ENCODE measurements around the gene HIPK2.

Gene HIPK2

GRCh38 chr7:139783647-139784385 lies 6.0 kb upstream of the HIPK2 start:
- DNase-seq (ENCODE audit: low read depth in 2 of 3, low spot score in 1 of 3): no peak

DNA sequence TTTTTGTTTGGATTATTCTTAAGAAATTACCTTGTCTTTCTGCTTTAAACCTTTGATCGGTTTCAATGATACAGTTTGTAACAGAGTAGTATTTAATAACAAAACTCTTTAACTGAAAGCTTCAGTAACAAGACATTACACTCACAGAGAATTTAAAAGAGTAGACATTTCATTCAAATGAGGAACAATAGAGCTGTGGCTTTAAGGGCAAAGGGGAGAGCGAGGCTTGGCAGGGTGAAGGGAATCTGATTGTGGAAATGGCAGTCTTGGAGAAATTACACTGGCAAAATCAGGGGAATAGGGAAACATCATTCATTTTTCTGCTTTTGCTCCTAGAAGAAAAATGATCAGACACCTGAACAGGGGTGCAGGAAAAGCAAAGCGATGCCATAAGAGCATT lies 5.1 kb upstream of the HIPK2 start:
- DNase-seq (ENCODE audit: low read depth in 2 of 3, low spot score in 1 of 3): no peak

DNA sequence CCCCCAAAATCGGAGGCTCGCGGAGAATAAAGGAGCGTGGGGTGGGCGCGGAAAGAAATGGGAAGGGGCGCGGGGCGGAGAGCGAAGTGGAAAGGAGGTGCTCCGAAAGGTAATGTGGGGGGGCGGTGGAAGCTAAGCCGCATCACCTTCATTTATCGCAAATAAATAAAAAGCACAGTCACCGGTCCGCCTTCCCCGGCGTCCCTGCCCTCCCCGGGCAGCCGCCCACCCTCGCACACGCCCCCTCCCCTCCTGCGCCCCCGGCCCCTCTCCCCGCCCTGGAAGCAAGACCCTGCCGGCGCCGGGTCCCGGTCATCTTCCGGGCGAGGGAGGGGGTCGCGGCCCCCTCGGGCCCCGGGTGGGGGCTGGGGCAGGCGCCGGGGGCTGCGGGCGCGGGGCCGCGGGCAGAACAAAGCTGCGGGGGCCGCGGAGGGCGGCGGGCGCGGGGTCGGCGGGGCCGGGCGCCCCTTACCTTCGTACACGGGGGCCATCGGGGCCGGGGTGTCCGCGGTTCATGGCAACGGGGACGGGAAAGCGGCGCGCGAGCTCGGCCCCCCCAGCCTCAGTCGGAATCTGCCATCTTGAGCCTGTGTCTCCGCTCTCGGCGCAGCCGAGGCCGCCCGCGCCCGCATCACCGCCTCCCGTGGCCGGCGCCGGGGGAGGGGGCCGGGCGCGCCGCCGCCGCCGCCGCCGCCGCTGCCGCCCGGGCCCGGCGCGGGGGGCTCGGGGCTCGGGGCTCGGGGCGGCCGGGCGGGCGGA lies 486 bp downstream of the HIPK2 start:
- DNase-seq (ENCODE audit: low read depth in 2 of 3, low spot score in 1 of 3): no peak

GRCh38 chr7:139776486-139777132 lies 1.2 kb downstream of the HIPK2 start:
- peak in 1 of 3 donors; percentile 26 for DNase-seq (ENCODE audit: low read depth in 2 of 3, low spot score in 1 of 3)

DNA sequence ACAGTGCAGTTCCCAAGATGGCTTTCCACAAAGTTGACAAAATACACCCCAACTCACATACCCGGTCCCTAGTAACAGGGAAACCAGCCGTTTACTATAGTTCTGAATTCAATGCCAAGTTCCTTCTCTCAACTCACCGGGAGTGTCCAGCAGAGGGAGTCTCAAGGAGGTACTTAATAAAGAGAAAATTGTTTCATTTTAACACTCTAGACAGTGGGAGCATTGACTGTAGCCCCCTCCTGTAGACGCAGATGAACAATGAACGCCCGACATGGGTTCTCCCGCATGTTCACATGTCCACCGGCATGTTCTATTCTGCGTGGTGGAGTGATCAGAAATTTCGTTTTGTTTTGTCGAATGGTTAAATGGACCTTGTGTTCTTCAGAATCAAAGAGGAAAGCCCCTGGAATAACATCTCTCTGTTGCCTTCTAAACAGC lies 1.9 kb downstream of the HIPK2 start:
- DNase-seq (ENCODE audit: low read depth in 2 of 3, low spot score in 1 of 3): peak; percentile 28 to 53 (median 38)

DNA sequence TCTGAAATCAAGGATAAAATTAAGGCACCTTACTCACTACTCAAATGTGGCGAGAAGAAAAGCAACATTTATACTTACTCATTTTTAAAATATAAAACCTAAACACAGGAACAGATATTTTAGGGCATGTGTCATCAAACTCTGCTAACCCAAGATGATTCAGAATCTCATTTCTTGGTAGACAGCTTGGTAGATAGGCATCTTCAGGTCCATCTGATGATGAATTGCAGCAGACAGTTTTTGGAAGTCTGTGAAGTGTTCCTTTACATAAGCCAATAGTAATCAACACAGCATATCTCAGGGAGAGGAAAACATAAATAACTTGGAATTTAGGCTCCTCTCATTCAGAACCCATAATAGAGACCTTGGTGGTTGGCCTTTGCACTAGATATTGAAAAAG lies 3.4 kb downstream of the HIPK2 start:
- no peak for DNase-seq (ENCODE audit: low read depth in 2 of 3, low spot score in 1 of 3)

DNA sequence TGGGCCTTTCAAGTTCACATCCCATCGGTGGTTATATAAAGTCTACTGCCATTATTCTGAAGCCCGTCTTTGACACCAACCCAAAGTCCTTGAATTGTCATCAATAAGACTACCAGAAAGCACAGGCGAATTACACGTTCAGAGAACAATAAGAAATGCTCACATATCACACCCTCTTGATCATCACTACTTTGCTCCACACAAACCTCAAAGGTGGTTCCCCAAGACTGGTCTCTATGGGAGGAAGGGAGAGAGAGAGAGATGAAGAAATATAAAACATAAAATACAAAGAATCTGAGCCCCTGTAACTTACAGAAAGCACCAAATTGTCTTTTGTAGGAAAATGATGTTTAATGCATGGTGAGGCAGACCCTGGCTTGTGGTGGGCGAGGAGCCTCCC lies 4.4 kb downstream of the HIPK2 start:
- DNase-seq (ENCODE audit: low read depth in 2 of 3, low spot score in 1 of 3): no peak

DNA sequence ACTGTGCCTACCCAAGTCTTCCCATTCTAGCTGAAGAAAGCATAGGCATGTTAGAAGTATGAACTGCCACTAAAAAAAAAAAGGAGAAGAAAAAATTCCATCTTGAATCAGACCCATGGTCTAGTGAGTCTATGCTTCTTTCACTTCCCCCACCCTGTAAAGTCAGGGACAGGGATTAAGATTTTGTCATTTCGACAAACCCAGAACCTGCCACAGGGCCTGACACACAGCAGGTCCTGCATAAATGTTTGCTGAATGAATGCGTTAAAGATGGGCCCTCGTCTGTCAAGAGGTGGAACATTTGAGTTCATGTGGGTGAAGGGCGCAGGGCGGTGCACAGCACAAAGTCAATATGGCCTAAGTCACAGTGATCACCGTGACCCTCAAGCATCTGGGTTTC lies 4.9 kb downstream of the HIPK2 start:
- no peak for DNase-seq (ENCODE audit: low read depth in 2 of 3, low spot score in 1 of 3)

- no peak for DNase-seq (ENCODE audit: low read depth in 2 of 3, low spot score in 1 of 3)
Observed at GRCh38 chr7:139772115-139772514, 5.7 kb downstream of the HIPK2 start.

DNA sequence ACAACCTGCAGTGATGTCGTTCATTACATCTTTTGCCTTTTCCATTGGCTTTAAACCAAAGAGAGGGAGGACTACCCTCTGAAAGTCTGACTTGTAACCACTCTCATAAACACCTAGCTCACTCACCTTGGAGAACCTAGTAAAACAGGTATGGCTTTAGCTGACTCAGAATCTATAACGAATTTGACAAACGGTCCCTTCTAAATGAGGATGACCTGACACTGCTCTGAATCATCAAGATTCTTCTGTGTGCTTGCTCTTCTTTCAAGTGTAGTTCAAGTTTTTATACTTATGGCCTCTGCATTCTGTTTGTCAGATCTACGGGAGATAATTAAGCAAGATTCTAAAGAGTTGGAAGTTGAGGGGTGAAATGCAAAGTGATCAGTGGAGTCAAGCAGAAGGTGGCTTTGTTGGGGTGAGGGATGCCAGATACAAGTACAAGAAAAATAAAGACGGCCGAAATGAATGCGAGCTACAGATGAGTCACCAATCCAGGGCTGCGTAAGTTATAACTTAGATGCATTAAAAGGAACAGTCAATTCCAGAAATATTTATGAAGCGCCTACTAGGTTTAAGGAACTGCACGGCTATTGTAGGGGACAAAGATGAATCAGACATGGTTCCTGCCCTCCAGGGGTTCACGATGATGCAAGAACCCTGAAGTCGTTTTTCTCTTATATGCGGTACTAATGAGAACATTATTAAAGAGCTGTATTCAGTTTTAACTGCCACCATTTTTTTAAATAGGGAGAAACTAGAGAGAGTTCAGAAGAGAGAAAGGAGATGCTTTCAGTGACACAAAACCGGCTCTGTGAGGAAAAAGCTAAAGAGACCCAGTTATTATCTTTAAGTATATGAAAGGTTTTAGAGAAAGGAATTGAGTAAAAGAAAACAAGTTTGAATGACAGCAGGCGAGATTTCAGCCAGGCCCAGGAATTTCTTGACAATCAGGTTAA lies 6.5 kb downstream of the HIPK2 start:
- DNase-seq (ENCODE audit: low read depth in 2 of 3, low spot score in 1 of 3): no peak

DNA sequence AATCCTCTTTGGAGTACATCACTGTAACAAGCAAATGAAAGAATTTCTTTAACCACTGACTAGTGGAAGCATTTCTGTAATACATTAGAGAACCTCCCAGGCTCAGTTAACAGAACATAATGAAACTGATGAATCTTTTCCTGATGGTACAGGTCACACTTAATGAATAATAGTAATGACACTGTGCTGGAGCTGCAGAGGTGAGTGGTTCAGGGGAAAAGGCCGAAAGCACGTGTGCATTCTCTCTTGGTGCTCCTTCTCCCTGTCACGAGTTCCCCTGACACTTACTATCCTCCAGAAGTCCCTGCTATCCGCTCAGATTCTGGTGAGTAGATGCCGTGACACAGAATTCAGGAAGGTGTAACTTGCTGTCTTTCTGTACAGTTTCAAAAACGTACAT lies 8.0 kb downstream of the HIPK2 start:
- DNase-seq (ENCODE audit: low read depth in 2 of 3, low spot score in 1 of 3): no peak

GRCh38 chr7:139769066-139769465 lies 8.7 kb downstream of the HIPK2 start:
- DNase-seq (ENCODE audit: low read depth in 2 of 3, low spot score in 1 of 3): no peak

DNA sequence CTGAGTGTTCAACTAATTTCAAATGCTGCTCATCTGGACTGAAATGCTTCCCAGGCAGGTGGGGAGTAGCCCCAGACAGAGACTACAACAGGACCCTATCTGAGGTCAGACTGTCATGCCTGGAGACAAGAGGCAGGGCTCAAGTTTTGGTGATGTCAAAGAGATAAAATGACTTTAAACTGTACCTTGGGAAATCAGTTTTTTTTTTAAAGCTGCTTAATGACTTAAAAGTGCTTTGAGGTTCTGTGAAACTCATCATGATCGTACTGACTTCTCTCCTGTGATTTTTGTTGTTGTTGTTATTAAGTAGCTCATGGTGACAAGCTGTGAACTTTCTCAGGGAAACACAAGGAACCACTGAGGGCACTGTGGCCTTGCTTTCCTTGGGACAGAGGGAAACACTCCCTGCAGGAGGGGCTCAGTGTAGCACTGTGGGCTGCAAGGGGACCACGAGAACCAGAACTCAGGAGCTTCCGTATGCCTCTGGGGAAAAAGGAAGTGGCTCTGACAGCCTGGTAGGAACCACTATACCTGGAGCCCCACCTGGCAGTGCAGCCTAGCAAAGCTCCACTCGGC lies 9.5 kb downstream of the HIPK2 start:
- no peak for DNase-seq (ENCODE audit: low read depth in 2 of 3, low spot score in 1 of 3)

DNA sequence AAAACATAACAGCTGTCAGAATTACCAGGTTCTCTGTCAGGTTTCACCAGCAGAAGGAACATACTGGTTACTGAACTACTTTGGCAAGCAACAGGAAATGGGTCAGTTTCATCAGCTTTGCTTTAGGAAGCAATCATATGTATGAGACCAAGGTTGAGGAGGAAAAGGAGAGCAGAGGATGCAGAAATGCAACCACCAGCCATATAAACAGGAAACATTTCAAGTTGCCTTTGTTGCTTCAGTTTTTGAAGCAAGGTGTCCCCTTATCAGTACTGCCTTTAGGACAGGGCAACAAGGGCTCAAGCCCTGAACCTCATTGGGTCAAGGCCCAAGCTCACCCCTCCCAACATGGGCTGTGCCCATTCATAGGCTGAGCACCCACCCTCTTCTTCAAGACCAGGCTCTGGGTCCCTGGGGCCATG lies 10.2 kb downstream of the HIPK2 start:
- DNase-seq (ENCODE audit: low read depth in 2 of 3, low spot score in 1 of 3): no peak

DNA sequence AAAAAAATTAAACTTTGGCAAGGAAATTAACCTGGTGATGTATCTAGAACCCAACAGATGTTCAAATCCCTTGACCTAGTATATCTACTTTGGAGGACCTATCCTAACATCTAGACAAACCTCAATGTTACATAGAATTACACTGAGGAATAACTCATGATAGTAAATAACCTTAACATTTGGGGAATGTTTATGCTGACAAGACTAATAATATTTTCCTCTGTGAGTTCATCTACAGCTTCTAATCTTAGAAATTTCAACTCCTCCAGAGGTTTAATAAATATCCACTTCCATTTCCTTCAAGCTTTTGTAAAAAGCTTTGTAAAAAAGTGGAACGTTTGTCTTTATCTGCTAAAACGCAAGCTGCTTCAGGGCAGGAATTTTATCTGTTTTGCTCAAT lies 12.7 kb downstream of the HIPK2 start:
- no peak for DNase-seq (ENCODE audit: low read depth in 2 of 3, low spot score in 1 of 3)

GRCh38 chr7:139763330-139763729 lies 14.5 kb downstream of the HIPK2 start:
- no peak for DNase-seq (ENCODE audit: low read depth in 2 of 3, low spot score in 1 of 3)

DNA sequence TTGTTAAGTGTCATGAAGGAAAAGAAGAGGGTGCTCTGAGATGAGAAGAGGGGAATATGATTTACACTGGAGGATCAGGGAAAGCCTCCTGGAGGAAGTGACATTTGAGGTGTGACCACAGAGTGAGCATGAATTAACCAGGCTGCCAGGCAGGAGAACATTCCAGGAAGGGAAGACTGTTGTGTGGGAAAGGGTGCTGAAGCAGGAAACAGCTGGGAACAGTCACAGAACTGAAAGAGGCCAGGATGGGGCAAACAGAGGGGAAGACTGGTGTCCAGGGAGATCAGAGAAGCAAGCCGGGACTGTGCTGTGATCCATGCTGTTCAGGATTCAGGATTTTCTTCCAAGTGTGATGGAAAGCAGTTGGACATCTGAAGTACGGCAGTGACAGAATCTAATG lies 14.9 kb downstream of the HIPK2 start:
- no peak for DNase-seq (ENCODE audit: low read depth in 2 of 3, low spot score in 1 of 3)

DNA sequence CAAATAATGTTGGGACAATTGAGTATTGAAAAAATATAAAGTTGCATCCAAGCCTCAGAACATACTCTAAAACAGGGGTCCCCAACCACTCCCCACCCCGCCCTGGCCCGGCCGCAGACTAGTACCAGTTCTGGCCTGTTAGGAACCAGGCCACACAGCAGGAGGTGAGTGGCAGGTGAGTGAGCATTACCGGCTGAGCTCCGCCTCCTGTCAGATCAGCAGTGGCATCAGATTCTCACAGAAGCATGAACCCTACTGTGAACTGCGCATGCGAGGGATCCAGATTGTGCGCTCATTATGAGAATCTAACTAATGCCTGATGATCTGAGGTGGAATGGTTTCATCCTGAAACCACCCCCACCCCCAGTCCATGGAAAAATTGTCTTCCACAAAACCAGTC lies 19.4 kb downstream of the HIPK2 start:
- no peak for DNase-seq (ENCODE audit: low read depth in 2 of 3, low spot score in 1 of 3)

DNA sequence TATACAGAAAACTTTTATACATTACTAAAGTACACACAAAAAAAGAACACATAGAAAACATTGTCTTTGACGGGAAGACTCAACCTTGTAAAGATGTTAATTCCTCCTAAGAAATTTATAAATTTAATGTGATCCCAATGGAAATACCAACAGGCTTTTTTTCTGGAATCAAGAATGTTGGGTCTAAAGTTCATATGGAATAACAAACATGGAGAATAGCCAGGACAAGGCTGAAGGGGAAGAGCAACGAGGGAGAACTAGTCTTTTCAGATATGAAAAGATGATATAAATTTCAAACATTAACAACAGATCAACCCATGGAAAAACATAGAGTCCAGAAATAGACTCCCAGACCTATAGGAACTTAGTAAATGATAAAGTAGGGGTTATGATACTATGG lies 19.8 kb downstream of the HIPK2 start:
- no peak for DNase-seq (ENCODE audit: low read depth in 2 of 3, low spot score in 1 of 3)

DNA sequence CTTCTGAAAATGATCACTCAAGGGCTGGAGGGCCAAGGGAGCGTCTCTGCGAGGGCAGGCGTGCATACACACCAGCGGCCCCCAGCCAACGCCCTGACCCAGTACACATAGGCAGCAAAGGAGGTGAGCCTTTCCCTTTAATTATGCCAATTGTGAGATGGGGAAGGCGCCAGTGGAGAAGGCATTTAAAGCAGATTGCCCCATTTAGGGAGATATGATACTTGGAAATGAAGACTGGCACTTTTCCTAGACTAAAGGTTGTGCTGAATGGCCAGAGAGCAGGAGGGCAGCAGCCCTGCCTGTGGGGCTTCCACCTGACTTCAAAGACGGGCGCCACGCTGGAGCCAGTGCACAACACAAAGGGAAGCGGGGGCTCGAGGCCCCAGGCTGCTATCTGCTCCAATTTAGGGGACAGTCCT lies 24.1 kb downstream of the HIPK2 start:
- no peak for DNase-seq (ENCODE audit: low read depth in 2 of 3, low spot score in 1 of 3)

All from stimulated activated CD4-positive, alpha-beta T cell treated with anti-CD3 and anti-CD28 coated beads, Interleukin-12 subunit alpha, Interleukin-12 subunit beta, amount 100 ng/mL, for 48 hours (primary cell).